OCI-LY1 (cell line): ENCODE data around the gene CYGB.

Source experiments
- H2AFZ ChIP-seq: fragments of 200-600 bp; sonication (generic), shearing (Covaris generic); 2 replicates; pipeline ENCODE4 v1.6.0; 2014; ENCODE audit warnings: antibody characterized with exemption, mild to moderate bottlenecking, low read length
- H3F3A ChIP-seq: fragments of 200-600 bp; sonication (generic), shearing (Covaris generic); 2 replicates; pipeline ENCODE4 v1.6.0; 2014; ENCODE audit warnings: mild to moderate bottlenecking, antibody characterized with exemption, low read length, moderate library complexity; ENCODE audit not compliant: insufficient read depth
- H3K27ac ChIP-seq: fragments of 200-600 bp; sonication (generic); 2 replicates; pipeline ENCODE4 v1.5.1; 2014; ENCODE audit warnings: low read length, mixed run types, mild to moderate bottlenecking, low read depth; ENCODE audit not compliant: poor library complexity, severe bottlenecking
- H3K27me3 ChIP-seq: fragments of 200-600 bp; sonication (generic); 2 replicates; pipeline ENCODE4 v1.6.0; 2014; ENCODE audit warnings: antibody characterized with exemption, mild to moderate bottlenecking, low read length, moderate library complexity; ENCODE audit not compliant: insufficient read depth
- H3K36me3 ChIP-seq: fragments of 200-600 bp; sonication (generic); 2 replicates; pipeline ENCODE4 v1.6.1; 2014; ENCODE audit warnings: mild to moderate bottlenecking, antibody characterized with exemption, low read length, moderate library complexity, mixed read lengths; ENCODE audit not compliant: insufficient read depth
- H3K4me1 ChIP-seq: fragments of 200-600 bp; sonication (generic); 2 replicates; pipeline ENCODE4 v1.5.1; 2014; ENCODE audit warnings: mild to moderate bottlenecking, low read length, moderate library complexity; ENCODE audit not compliant: insufficient read depth, severe bottlenecking
- H3K4me2 ChIP-seq: fragments of 200-600 bp; sonication (generic), shearing (Covaris generic); 2 replicates; pipeline ENCODE4 v1.6.1; 2014; ENCODE audit warnings: low read length
- H3K4me3 ChIP-seq: fragments of 200-600 bp; sonication (generic); 2 replicates; pipeline ENCODE4 v1.5.1; 2014; ENCODE audit warnings: low read length, low read depth, mild to moderate bottlenecking, mixed read lengths; ENCODE audit not compliant: poor library complexity, severe bottlenecking
- H3K79me2 ChIP-seq: fragments of 200-600 bp; shearing (Covaris generic); 2 replicates; pipeline ENCODE4 v1.6.1; 2016; ENCODE audit warnings: mixed run types, low read length, mixed read lengths; ENCODE audit not compliant: insufficient read depth
- H3K9ac ChIP-seq: fragments of 200-600 bp; sonication (generic), shearing (Covaris generic); 2 replicates; pipeline ENCODE4 v1.6.1; 2014; ENCODE audit warnings: mild to moderate bottlenecking, low read length, mixed read lengths
- H3K9me2 ChIP-seq: fragments of 200-600 bp; sonication (generic), shearing (Covaris generic); 2 replicates; pipeline ENCODE4 v1.6.1; 2014; ENCODE audit warnings: low read depth, mild to moderate bottlenecking, low read length, mixed read lengths
- H3K9me3 ChIP-seq: fragments of 200-600 bp; shearing (Covaris generic); 2 replicates; pipeline ENCODE4 v1.6.1; 2014; ENCODE audit warnings: low read length, mixed read lengths
- H4K20me1 ChIP-seq: fragments of 200-600 bp; sonication (generic), shearing (Covaris generic); 2 replicates; pipeline ENCODE4 v1.6.0; 2016; ENCODE audit warnings: mild to moderate bottlenecking, low read length; ENCODE audit not compliant: insufficient read depth
- CTCF ChIP-seq: fragments of 200-600 bp; sonication (generic), shearing (Covaris generic); IDR thresholded peaks from 2 replicates; pipeline ENCODE4 v1.5.1; 2017; ENCODE audit warnings: mild to moderate bottlenecking, antibody characterized with exemption, low read length, moderate library complexity, mixed read lengths
- EZH2 ChIP-seq: fragments of 200-600 bp; sonication (generic), shearing (Covaris generic); IDR thresholded peaks from 2 replicates; pipeline ENCODE4 v1.8.0; 2017; ENCODE audit warnings: borderline replicate concordance, mixed run types, mild to moderate bottlenecking, antibody characterized with exemption, low read length, moderate library complexity, mixed read lengths

Gene CYGB

GRCh38 chr17:76497699-76497978 is 39.9 kb downstream of the CYGB start:
- H3K4me1 ChIP-seq, result peaks cover 54% of the 10 kb centered on the region

GRCh38 chr17:76496464-76496863 is 41.0 kb downstream of the CYGB start:
- Histone ChIP-seq H3K36me3 (no peaks in the 10 kb centered on the region), H3K9ac (no peak overlapping the region), H3F3A (no peaks in the 10 kb centered on the region), H3K4me2 (no peak overlapping the region), H3K79me2 (no peaks in the 10 kb centered on the region), H3K4me1 (peaks cover 54% of the 10 kb centered on the region), H3K9me2 (no peaks in the 10 kb centered on the region), H3K27ac (no peak overlapping the region), H2AFZ (no peak overlapping the region), H4K20me1 (no peaks in the 10 kb centered on the region), H3K27me3 (no peaks in the 10 kb centered on the region), H3K9me3 (no peaks in the 10 kb centered on the region), H3K4me3 (no peak overlapping the region)
- TF ChIP-seq CTCF (no peak), EZH2 (no peak)

More at GRCh38 chr17:76497699-76497978, 39.9 kb downstream of the CYGB start:
- no peak overlapping the region for H3K9ac ChIP-seq
- H3K4me3 ChIP-seq, result no peak overlapping the region
- no peak for TF ChIP-seq CTCF
- TF ChIP-seq EZH2, result no peak
- no peaks in the 10 kb centered on the region for H3K36me3 ChIP-seq
- H3K27me3 ChIP-seq, result no peaks in the 10 kb centered on the region
- H3K27ac ChIP-seq, result no peak overlapping the region
- no peaks in the 10 kb centered on the region for H3K9me2 ChIP-seq
- H3K4me2 ChIP-seq, result no peak overlapping the region
- H2AFZ ChIP-seq, result no peak overlapping the region
- H3K9me3 ChIP-seq, result no peaks in the 10 kb centered on the region
- no peaks in the 10 kb centered on the region for H3K79me2 ChIP-seq
- no peaks in the 10 kb centered on the region for H4K20me1 ChIP-seq
- H3F3A ChIP-seq, result no peaks in the 10 kb centered on the region

GRCh38 chr17:76495663-76496400 is 41.7 kb downstream of the CYGB start:
- Histone ChIP-seq H3K9ac (no peak overlapping the region), H3K9me3 (no peaks in the 10 kb centered on the region), H3K4me3 (no peak overlapping the region), H3F3A (no peaks in the 10 kb centered on the region), H3K9me2 (no peaks in the 10 kb centered on the region), H3K27ac (no peak overlapping the region), H3K36me3 (no peaks in the 10 kb centered on the region), H2AFZ (no peak overlapping the region), H3K27me3 (no peaks in the 10 kb centered on the region), H3K79me2 (no peaks in the 10 kb centered on the region), H3K4me2 (no peak overlapping the region), H4K20me1 (no peaks in the 10 kb centered on the region), H3K4me1 (peaks cover 53% of the 10 kb centered on the region)
- TF ChIP-seq CTCF (no peak), EZH2 (no peak)
